MV-4-11 (cell line): ENCODE measurements around the gene FLT4.

Experiments
- DNase-seq: peaks from one replicate; lab custom pipeline; 2025; lab: John Stamatoyannopoulos, UW

Gene FLT4

DNA sequence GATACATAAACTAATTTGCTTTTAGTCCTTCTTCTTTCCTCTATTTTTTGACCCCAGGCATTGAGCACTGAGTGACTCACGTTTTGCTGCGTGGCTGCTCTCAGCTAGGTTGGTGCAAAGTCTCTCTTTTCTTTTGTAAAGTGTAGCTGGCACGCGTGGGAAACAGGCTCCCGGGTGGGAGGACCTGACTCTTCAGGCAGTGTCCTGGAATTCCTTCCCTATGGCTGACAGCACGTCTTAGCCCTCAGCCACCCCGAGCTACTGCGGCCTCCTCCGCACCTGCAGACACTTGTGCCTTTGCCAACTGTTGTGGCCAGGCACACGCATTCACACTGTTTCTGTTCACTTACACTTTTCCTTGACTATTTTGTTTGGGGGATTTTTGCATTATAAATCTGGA is 57.2 kb downstream of the FLT4 start:
- DNase-seq, result no peak

DNA sequence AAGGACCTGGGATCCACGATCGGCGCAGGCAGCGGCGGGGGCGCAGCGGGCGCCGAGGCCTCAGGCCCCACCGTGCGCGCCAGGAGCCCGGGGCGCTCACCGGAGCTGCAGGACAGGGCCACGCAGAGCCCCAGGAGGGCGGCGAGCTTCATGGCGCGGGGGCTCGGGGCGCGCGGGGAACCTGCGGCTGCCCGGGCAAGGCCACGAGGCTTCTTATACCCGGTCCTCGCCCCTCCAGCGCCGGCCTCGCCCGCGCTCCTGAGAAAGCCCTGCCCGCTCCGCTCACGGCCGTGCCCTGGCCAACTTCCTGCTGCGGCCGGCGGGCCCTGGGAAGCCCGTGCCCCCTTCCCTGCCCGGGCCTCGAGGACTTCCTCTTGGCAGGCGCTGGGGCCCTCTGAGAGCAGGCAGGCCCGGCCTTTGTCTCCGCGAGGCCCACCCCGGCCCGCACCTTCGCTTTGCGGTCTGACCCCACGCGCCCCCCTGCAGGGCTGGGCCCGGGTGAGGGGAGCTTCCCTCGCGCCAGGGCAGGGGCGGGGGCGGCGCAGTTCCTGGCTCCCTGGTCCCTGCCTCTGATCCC is 58.0 kb downstream of the FLT4 start, which contains the start of gene SCGB3A1:
TSS of gene SCGB3A1 (minus strand) at position 189 of the 577 bp plus-strand sequence. CDS start at position 152, 37 bp downstream.
- no peak for DNase-seq

DNA sequence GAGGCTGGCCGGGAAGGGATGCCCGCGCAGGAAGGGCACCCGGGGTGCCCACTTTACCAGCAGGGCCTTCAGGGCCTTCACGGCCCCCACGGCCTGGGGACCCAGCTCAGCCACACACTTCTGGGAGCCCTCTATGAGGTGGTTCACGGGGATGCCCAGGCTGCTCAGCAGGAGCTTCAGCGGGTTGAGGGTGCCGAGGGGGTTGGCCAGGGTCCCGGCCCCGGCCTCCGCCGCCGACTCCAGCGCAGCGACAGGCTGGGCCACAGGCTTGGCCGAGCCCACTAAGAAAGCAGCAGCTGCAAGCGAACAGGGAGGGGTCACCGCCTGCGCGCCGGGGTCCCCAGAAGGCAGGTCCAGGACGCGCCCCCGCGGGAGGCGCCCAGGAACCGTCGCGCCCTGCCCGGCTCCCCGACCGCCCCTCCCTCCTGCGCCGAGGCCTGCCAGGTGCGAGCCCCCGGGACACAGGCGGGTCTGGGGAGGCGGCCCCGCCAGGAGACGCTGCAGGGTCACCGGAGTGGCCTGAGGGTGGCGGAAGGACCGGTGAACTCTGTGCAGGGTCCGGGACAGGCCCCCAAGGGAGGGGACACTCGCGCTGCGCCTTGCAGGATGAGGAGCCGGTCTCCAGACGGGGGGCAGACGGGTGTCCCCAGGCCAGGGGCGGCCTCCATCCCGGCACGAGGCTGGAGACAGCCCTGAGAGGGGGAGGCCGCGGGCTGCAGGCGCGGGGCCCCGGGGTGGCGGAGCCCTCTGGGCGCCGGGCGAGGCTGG is 58.7 kb downstream of the FLT4 start:
- no peak for DNase-seq

DNA sequence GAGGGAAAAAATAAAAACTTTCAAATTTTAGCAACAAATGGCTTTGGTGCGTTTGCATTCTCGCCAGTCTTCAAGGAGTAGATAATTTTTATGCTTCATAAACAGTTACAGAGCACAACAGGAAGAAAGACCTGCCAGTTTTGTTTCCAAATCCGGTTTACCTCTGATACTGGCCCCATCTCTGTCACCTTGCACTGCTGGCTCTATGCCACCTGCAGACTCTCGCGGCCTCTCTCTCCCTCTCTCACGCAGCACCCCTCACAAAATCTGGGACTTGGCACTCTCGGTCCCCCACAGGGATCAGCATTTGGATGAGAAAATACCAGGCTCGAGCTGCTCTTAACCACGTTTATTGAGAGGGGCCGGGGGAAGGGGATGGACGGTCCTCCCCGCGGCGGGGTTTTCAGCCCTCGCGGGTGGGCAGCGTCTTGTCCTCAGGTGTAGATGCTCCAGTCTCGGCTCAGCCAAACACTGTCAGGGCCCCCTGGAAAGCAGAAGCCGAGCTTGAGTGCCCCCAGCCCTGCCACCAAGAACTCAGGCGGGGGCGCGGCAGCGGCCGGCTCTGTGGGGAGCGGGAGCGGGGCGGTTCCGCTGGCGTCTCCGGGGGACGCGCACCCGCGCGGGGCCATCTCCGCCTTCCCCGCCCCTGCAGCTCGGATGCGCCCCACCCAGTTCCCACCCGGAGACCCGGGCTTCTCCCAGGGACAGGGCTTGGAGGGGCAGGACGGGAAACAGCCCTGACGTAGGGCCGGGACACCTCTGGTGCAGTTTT is 59.4 kb downstream of the FLT4 start:
- no peak for DNase-seq

- peak; percentile 10 for DNase-seq
Measured at GRCh38 chr5:180586870-180587269, 62.5 kb downstream of the FLT4 start.

DNA sequence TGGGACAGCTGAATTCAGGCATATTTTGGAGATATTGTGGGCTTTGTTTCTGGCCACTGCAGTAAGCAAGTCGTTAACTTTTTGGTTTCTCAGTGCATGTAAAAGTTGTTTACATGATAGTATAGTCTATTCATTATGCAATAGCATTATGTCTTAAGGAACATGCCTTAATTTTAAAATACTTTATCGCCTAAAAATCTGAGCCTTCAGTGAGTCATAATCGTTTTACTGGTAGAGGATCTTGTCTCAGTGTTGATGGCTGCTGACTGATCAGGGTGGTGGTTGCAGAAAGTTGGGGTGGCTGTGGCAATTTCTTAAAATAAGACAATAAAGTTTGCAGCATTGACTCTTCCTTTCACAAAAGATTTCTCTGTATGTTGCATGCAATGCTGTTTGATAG is 63.2 kb downstream of the FLT4 start:
- no peak for DNase-seq

GRCh38 chr5:180583738-180584137 is 65.7 kb downstream of the FLT4 start:
- no peak for DNase-seq

DNA sequence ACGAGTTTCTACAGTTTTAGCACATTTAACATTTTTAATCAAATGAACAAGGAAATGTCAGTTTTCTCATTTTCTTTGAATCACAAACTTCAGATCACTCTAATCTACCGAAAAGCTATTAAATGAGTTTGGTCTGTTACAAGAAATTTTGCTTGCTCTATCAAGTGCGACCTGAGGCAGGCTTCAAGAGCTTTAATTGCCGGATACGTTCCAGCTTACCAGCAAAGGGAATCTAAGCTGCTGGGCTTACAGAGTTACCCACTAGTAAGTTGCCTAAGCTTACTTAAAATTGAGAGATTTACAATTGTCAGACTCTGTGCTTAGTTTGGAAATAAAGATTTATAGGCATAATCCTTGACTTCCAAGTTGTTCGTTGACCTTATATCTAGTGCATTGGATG is 68.7 kb downstream of the FLT4 start:
- no peak for DNase-seq

DNA sequence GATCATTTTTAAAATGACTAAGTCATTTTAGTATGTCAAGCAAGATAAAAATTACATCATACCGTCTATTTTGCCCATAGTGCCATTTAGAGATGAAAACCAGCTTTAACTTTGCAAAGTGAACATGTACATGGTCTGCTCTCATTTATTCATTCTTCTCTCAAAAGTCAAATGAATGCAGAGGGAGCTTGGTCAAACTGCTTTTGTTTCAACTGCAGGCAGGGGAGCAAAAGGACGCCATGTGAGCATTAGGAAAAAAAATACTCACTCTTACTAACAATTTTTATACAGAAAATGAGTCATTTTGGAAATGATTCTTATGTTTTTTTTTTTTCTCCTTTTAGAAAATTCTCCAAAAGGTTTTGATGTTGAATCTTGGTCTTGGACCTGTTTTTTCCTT is 73.8 kb downstream of the FLT4 start:
- DNase-seq, result no peak

- no peak for DNase-seq
Measured at GRCh38 chr5:180568914-180569313, 80.5 kb downstream of the FLT4 start.

DNA sequence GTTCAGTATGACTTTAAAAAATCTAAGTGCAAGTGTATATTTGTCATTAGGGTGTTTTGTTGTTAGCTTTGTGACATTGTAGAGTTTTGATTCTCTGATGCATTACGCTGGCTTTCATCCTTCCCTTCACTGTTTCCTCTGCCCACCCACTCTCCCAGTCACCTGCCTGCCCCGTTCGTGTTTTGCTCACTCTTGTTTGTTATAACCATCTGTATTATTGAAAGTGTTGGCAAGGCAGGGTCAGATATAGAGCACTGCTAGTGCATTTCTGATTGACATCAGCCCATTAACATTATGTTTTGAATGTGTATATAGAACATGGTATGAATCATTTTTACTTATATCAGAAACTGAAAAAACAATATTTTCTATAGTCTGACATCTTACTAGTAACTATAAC is 85.4 kb downstream of the FLT4 start:
- DNase-seq, result no peak

DNA sequence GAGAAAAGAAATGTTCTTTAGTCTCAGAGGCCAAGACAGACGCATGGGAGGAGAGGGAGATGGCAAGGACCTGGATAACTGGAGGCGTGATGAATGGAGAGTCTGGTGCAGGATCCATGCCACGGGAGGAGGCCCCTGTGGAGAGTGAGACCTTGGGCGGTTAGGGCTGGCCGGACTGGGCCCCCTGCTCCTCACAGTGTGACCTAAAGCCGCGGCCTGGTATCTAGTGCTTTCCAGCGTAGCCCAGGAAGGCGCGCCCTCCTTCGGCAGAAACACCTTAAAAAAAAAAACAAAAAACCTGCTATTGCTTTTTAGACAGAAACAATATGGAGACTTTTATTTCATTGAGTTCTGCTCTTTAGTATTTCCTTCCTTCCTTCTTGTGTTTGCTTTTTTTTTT is 91.2 kb downstream of the FLT4 start:
- no peak for DNase-seq

DNA sequence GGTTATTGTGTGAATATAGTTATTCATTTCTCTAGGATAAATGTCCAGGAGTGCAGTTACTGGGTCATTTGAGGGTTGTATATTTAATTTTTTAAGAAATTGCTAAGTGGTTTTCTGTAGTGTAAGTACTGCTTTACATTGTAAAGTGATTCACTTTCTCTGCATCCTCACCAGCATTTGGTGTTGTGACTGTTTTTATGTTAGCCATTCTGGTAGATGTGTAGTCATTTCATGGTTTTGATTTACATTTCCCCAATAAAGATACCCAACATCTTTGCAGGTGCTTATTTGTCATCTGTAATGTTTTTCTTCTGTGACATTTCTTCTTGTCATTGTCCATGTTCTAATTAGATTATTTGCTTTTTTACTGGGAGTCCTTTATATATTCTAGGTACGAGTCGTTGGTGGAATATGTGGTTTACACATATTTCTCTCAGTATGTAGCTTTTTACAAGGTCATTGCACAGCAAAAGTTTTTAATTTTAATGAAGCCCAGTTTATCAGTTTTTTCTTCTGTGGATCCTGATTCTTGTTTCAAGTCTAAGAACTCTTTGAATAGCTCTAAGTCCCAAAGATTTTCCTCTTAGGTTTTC is 92.1 kb downstream of the FLT4 start:
- no peak for DNase-seq

GRCh38 chr5:180555168-180555921 is 94.1 kb downstream of the FLT4 start:
- no peak for DNase-seq

DNA sequence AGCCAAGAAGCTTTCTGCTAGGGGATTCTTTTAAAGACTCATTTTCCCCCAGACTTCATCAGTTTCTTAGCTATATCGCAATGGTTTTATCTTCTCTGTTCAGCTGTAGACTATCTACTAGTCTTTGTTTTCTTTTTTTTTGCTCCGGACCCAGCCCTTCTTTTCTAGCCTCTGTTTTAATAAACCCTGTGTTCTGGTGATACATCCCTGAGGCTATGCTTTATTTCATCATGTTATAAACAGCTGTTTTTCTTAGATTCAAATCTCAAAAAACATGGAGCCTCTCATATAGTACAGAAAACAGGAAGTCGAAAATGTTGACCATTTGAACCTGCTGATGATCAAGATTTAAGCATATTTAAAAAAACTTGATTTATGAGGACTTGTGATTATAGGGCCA is 95.9 kb downstream of the FLT4 start:
- DNase-seq, result peak; percentile 19
